Measurements from ENCODE around the gene C20orf173.
A peak's percentile ranks its signal among the peaks of the same experiment; 100 is the strongest.
"Not testable (repeated sequence)": the region's sequence is repeated elsewhere in the genome, so short reads cannot be mapped to it uniquely, and the experiment has no call there.

The C20orf173 gene

GRCh38 chr20:35547329-35547728 lies 17.9 kb upstream of the C20orf173 start:
- H3K4me3 ChIP-seq (ENCODE audit: low read depth, low read length), result no peak overlapping the region
- no peaks in the 10 kb centered on the region for H3K4me1 ChIP-seq (ENCODE audit: control insufficient read depth, insufficient read depth, low read length)
- no peak overlapping the region for H3K9ac ChIP-seq (ENCODE audit: low read length)
- peaks cover 72% of the 10 kb centered on the region for H3K36me3 ChIP-seq (ENCODE audit: control insufficient read depth, insufficient read depth, low read length)
- no peaks in the 10 kb centered on the region for H3K27me3 ChIP-seq (ENCODE audit: control insufficient read depth, insufficient read depth, low read length)
- no peak overlapping the region for H3K27ac ChIP-seq (ENCODE audit: low read depth, low read length)
- H3K9me3 ChIP-seq (ENCODE audit: control insufficient read depth, insufficient read depth, low read depth, low read length), result no peaks in the 10 kb centered on the region

DNA sequence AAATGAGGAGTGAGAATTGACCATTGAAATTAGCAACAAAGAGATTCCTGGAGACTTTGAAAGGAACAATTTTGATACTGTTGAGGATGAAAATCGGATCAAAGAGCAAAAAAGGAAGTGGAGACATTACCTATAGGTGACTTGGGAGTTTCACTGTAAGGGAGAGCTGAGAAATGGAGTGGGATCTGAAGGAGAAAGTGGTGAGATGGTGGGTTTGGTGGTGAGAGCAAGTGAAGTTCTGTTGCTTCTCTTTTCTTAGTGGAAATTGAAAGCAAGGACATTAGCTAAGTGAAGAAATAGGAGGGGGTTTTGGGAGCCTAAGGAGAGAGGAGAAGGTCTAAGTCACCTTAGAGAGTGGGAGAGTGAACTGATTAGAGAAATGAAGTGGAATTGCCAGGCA lies 16.7 kb upstream of the C20orf173 start:
- Histone ChIP-seq H3K27ac (ENCODE audit: low read depth, low read length) (no peak overlapping the region), H3K27me3 (ENCODE audit: control insufficient read depth, insufficient read depth, low read length) (no peaks in the 10 kb centered on the region), H3K4me1 (ENCODE audit: control insufficient read depth, insufficient read depth, low read length) (peaks cover 4% of the 10 kb centered on the region; the same call in 1 of the 2 replicates), H3K9me3 (ENCODE audit: control insufficient read depth, insufficient read depth, low read depth, low read length) (no peaks in the 10 kb centered on the region), H3K9ac (ENCODE audit: low read length) (no peak overlapping the region), H3K36me3 (ENCODE audit: control insufficient read depth, insufficient read depth, low read length) (peaks cover 60% of the 10 kb centered on the region), H3K4me3 (ENCODE audit: low read depth, low read length) (no peak overlapping the region)

- not testable (repeated sequence) for H3K27me3 ChIP-seq (ENCODE audit: control insufficient read depth, insufficient read depth, low read length); H3K4me1 ChIP-seq (ENCODE audit: control insufficient read depth, insufficient read depth, low read length); H3K9me3 ChIP-seq (ENCODE audit: control insufficient read depth, insufficient read depth, low read depth, low read length); H3K9ac ChIP-seq (ENCODE audit: low read length); H3K27ac ChIP-seq (ENCODE audit: low read depth, low read length); H3K4me3 ChIP-seq (ENCODE audit: low read depth, low read length)
- H3K36me3 ChIP-seq (ENCODE audit: control insufficient read depth, insufficient read depth, low read length), result peaks cover 52% of the 10 kb centered on the region
Observed at GRCh38 chr20:35544941-35545340, 15.5 kb upstream of the C20orf173 start.

GRCh38 chr20:35544436-35544835 lies 15.0 kb upstream of the C20orf173 start:
- peaks cover 5% of the 10 kb centered on the region; the same call in 1 of the 2 replicates for H3K4me1 ChIP-seq (ENCODE audit: control insufficient read depth, insufficient read depth, low read length)
- no peak overlapping the region for H3K27ac ChIP-seq (ENCODE audit: low read depth, low read length)
- H3K4me3 ChIP-seq (ENCODE audit: low read depth, low read length), result no peak overlapping the region
- H3K9me3 ChIP-seq (ENCODE audit: control insufficient read depth, insufficient read depth, low read depth, low read length), result no peaks in the 10 kb centered on the region
- H3K27me3 ChIP-seq (ENCODE audit: control insufficient read depth, insufficient read depth, low read length), result no peaks in the 10 kb centered on the region
- H3K9ac ChIP-seq (ENCODE audit: low read length), result no peak overlapping the region
- peaks cover 48% of the 10 kb centered on the region for H3K36me3 ChIP-seq (ENCODE audit: control insufficient read depth, insufficient read depth, low read length)

DNA sequence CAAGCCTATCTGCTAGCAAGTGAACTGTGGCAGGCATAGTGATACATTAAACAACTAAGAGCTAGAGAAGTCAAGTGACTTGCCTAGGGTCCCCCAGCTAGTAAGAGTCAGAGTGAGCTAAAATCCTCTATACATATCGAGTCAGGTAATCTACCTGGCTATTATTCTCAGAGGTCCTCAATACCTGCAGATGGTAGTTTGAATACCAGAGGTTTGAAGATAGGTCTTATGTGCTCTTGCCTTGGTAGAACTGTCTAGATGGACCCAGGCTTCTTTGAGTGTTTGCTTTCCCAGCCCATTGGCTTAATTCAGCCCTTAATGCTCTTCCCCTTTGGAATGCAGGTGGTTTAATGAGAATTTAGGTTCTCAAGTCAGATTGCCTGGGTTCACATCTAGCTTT lies 13.5 kb upstream of the C20orf173 start:
- H3K9me3 ChIP-seq (ENCODE audit: control insufficient read depth, insufficient read depth, low read depth, low read length), result no peaks in the 10 kb centered on the region
- H3K27ac ChIP-seq (ENCODE audit: low read depth, low read length), result no peak overlapping the region
- peak overlapping the region; percentile 95 for H3K4me3 ChIP-seq (ENCODE audit: low read depth, low read length)
- no peaks in the 10 kb centered on the region for H3K27me3 ChIP-seq (ENCODE audit: control insufficient read depth, insufficient read depth, low read length)
- peaks cover 5% of the 10 kb centered on the region; the same call in 1 of the 2 replicates for H3K4me1 ChIP-seq (ENCODE audit: control insufficient read depth, insufficient read depth, low read length)
- no peak overlapping the region for H3K9ac ChIP-seq (ENCODE audit: low read length)
- H3K36me3 ChIP-seq (ENCODE audit: control insufficient read depth, insufficient read depth, low read length), result peaks cover 34% of the 10 kb centered on the region

DNA sequence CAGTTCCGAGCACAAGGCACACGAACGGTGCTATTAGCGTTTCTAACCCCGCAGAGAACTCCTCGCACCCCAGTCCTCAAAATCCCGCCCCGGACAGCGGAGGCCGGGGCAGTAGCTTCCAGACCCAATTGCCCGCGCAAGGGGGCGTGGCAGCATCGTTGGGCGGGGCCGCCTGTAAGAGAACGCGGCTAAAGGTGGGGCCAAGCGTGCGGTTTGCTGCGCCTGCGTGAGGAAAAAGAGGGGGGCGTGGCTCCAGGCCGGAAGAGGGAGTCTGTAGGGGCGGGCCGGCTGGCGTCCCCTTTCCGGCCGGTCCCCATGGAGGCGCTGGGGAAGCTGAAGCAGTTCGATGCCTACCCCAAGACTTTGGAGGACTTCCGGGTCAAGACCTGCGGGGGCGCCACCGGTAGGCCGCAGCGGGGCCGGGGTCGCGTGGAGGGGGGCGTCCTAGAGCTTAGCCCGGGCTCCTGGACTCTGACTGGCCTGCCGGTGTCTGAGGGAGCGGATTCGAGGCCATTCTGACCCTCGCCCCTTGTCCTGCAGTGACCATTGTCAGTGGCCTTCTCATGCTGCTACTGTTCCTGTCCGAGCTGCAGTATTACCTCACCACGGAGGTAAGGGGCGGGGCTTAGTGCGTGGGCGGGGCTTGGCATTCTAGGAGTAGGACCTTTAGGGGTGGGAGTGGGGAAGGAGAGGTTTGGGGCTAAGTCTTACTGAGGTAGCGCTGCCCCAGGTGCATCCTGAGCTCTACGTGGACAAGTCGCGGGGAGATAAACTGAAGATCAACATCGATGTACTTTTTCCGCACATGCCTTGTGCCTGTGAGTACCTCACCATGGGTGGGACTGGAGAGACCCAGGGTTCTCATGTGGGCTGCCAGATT lies 12.6 kb upstream of the C20orf173 start, which contains the start of gene ERGIC3:
ERGIC3 (plus strand) TSS at position 296 of the 880 bp plus-strand sequence; CDS start at position 316, 20 bp downstream.
- H3K4me1 ChIP-seq (ENCODE audit: control insufficient read depth, insufficient read depth, low read length), result peaks cover 5% of the 10 kb centered on the region; the same call in 1 of the 2 replicates
- no peaks in the 10 kb centered on the region for H3K9me3 ChIP-seq (ENCODE audit: control insufficient read depth, insufficient read depth, low read depth, low read length)
- H3K9ac ChIP-seq (ENCODE audit: low read length), result peak within 1 kb of the TSS; percentile 91
- H3K4me3 ChIP-seq (ENCODE audit: low read depth, low read length), result peak within 1 kb of the TSS; percentile 95
- H3K36me3 ChIP-seq (ENCODE audit: control insufficient read depth, insufficient read depth, low read length), result peaks cover 24% of the 10 kb centered on the region
- peak within 1 kb of the TSS; percentile 80 for H3K27ac ChIP-seq (ENCODE audit: low read depth, low read length)
- H3K27me3 ChIP-seq (ENCODE audit: control insufficient read depth, insufficient read depth, low read length), result no peaks in the 10 kb centered on the region

DNA sequence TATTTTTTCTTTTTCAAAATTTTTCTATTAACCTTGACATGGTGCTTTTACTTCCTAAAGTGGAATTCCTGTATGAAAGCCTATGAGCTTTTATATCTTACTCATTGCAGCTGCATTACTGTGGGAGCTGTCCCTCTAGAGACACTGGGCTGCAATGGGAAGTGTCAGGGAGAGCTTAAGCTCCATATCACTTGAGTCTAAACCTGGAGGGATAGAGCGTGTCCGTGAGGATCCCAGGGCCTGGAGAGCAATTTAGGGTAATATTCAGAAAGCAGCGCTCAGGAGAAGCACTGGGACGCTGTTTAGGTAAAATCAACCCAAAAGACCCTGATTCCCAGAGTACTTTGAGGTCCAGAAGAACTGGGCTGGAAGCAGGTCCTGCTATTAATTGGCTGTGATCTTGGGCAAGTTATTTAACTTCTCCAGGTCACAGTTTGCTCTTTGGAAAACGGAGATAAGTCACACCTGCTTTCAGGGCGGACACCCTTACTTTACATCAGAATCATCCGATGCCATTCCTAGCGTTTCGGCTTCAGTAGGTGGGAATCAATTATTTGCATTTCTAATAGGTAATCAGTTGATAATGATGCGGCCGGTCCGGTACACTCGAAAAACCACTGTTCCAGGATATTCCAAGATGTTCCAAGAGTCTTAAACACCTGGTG lies 11.8 kb upstream of the C20orf173 start:
- H3K27ac ChIP-seq (ENCODE audit: low read depth, low read length), result no peak overlapping the region

DNA sequence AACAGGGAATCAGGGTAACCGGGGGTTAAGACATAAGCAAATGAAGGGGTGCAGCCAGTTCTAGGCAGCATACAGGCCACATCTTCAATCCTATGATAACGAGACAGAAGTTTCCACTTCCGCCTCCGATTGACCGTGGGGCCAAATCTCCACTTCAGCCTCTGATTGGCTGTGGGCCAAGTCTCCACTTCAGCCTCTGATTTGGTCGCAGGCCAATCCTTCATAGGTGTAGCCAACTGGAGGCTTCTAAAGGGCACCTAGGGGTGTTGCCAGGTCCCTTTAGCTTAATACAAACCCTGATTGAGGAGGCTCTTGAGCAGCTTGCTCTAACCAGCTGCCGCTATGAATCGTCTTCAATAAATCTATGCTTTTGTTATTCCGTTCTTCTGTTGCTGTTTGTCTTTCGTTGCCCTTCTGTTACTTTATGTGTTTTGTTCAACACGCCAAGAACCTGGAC lies 10.3 kb upstream of the C20orf173 start:
- H3K27me3 ChIP-seq (ENCODE audit: control insufficient read depth, insufficient read depth, low read length), result no peaks in the 10 kb centered on the region
- H3K36me3 ChIP-seq (ENCODE audit: control insufficient read depth, insufficient read depth, low read length), result peaks cover 8% of the 10 kb centered on the region; the same call in 1 of the 2 replicates
- peaks cover 5% of the 10 kb centered on the region; the same call in 1 of the 2 replicates for H3K4me1 ChIP-seq (ENCODE audit: control insufficient read depth, insufficient read depth, low read length)
- peak overlapping the region; percentile 67 for H3K9ac ChIP-seq (ENCODE audit: low read length)
- no peaks in the 10 kb centered on the region for H3K9me3 ChIP-seq (ENCODE audit: control insufficient read depth, insufficient read depth, low read depth, low read length)
- H3K27ac ChIP-seq (ENCODE audit: low read depth, low read length), result no peak overlapping the region
- H3K4me3 ChIP-seq (ENCODE audit: low read depth, low read length), result peak overlapping the region; percentile 50

More for the DNA sequence above, 11.8 kb upstream of the C20orf173 start:
- peaks cover 5% of the 10 kb centered on the region; the same call in 1 of the 2 replicates for H3K4me1 ChIP-seq (ENCODE audit: control insufficient read depth, insufficient read depth, low read length)
- H3K36me3 ChIP-seq (ENCODE audit: control insufficient read depth, insufficient read depth, low read length), result peaks cover 17% of the 10 kb centered on the region
- peak overlapping the region; percentile 95 for H3K4me3 ChIP-seq (ENCODE audit: low read depth, low read length)
- no peaks in the 10 kb centered on the region for H3K9me3 ChIP-seq (ENCODE audit: control insufficient read depth, insufficient read depth, low read depth, low read length)
- no peaks in the 10 kb centered on the region for H3K27me3 ChIP-seq (ENCODE audit: control insufficient read depth, insufficient read depth, low read length)
- H3K9ac ChIP-seq (ENCODE audit: low read length), result no peak overlapping the region

DNA sequence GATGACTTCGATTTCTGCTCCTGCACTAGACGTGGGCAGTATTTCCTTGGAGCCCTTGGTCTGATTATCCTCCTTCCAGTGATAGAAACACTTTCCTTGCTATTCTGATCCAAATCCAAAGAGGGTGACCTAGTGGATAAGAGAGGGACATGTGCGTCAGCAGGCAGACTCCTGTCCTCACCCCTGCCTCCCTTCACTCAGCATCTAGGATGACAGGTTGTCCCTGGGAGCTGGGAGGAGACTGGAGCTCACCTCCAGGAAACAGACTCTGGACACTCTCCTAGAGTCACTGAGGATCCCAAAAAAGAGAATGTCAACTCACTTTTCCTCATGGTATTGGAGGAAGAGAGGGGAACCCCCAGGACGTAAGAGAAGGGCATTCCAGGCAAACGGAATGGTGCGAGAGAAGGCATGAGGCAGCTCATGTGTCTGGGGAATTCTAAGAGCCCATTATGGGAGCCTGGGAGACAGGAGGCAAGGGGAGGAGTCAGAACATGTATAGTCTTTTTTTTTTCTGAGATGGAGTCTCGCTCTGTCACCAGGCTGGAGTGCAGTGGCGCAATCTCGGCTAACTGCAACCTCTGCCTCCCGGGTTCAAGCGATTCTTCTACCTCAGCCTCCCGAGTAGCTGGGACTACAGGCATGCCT lies 2.2 kb downstream of the C20orf173 start:
- Histone ChIP-seq H3K9ac (ENCODE audit: low read length) (no peak overlapping the region), H3K4me1 (ENCODE audit: control insufficient read depth, insufficient read depth, low read length) (no peaks in the 10 kb centered on the region), H3K36me3 (ENCODE audit: control insufficient read depth, insufficient read depth, low read length) (no peaks in the 10 kb centered on the region), H3K4me3 (ENCODE audit: low read depth, low read length) (no peak overlapping the region), H3K27me3 (ENCODE audit: control insufficient read depth, insufficient read depth, low read length) (no peaks in the 10 kb centered on the region), H3K9me3 (ENCODE audit: control insufficient read depth, insufficient read depth, low read depth, low read length) (peaks cover 3% of the 10 kb centered on the region; the same call in 1 of the 2 replicates), H3K27ac (ENCODE audit: low read depth, low read length) (no peak overlapping the region)

DNA sequence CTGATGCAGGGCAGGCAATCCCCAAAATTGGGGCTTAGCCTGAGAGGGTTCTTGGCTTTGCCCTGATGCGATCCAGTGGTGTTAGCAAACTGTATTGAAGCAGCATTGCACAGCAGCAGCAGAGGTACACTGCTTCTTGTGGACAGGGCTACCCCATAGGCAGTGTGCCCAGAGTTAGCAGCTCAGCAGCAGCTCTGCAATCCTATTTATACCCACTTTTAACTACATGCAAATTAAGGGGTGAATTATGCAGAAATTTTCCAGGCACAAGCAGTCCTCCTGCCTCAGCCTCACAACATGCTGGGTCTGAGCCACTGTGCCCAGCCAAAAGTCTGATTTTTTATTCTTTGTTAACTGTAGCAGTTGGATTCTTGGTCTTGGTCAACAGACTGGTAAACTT lies 3.8 kb downstream of the C20orf173 start:
- H3K4me1 ChIP-seq (ENCODE audit: control insufficient read depth, insufficient read depth, low read length), result no peaks in the 10 kb centered on the region
- H3K27me3 ChIP-seq (ENCODE audit: control insufficient read depth, insufficient read depth, low read length), result no peaks in the 10 kb centered on the region
- no peak overlapping the region for H3K4me3 ChIP-seq (ENCODE audit: low read depth, low read length)
- H3K9me3 ChIP-seq (ENCODE audit: control insufficient read depth, insufficient read depth, low read depth, low read length), result peaks cover 3% of the 10 kb centered on the region; the same call in 1 of the 2 replicates
- no peak overlapping the region for H3K9ac ChIP-seq (ENCODE audit: low read length)
- no peaks in the 10 kb centered on the region for H3K36me3 ChIP-seq (ENCODE audit: control insufficient read depth, insufficient read depth, low read length)
- H3K27ac ChIP-seq (ENCODE audit: low read depth, low read length), result no peak overlapping the region

Data from HUES6 (cell line).